GM12873 (cell line): ENCODE results near the gene ARHGAP4.

Source experiments
- TF ChIP-seq, protein P1 (sequence below): IDR thresholded peaks from 2 replicates; pipeline ENCODE4 v1.5.1; 2012; ENCODE audit warnings: low read depth, mild to moderate bottlenecking, moderate library complexity, low read length, control low read depth; ENCODE audit not compliant: insufficient read depth; ENCODE audit errors: missing control alignments

The ARHGAP4 gene

DNA sequence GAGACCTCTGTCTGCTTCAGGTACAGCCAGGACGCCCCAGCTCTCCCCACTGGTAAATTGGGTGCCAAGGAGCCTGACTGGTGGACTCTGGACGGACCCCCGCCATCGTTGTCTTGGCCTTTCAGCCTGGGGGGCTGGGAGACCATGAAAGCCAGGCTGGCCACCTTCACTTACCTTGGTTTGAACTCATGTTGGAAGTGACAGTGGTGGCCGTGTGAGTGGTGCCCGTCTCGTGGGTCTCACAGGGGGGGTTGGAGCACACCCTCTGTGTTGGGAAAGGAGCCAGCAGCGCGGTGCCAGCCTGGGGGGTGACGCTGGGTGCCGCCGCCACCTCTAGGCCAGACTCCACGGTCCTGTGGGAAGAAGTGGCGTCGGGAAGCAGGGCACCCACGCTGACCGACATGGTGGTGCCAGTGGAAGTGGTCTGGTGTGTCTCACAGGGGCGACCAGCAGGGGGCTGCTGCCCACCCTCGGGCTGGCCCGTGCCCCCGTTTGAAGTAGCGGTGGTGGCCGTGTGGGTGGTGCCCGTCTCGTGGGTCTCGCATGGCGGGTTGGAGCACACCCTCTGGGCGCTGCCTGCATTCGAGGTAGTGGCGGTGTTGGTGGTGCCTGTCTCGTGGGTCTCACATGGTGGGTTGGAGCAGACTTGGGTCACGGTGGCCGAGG is 28.0 kb upstream of the ARHGAP4 start:
- TF ChIP-seq, protein P1, sequence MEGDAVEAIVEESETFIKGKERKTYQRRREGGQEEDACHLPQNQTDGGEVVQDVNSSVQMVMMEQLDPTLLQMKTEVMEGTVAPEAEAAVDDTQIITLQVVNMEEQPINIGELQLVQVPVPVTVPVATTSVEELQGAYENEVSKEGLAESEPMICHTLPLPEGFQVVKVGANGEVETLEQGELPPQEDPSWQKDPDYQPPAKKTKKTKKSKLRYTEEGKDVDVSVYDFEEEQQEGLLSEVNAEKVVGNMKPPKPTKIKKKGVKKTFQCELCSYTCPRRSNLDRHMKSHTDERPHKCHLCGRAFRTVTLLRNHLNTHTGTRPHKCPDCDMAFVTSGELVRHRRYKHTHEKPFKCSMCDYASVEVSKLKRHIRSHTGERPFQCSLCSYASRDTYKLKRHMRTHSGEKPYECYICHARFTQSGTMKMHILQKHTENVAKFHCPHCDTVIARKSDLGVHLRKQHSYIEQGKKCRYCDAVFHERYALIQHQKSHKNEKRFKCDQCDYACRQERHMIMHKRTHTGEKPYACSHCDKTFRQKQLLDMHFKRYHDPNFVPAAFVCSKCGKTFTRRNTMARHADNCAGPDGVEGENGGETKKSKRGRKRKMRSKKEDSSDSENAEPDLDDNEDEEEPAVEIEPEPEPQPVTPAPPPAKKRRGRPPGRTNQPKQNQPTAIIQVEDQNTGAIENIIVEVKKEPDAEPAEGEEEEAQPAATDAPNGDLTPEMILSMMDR: peak; percentile 14

DNA sequence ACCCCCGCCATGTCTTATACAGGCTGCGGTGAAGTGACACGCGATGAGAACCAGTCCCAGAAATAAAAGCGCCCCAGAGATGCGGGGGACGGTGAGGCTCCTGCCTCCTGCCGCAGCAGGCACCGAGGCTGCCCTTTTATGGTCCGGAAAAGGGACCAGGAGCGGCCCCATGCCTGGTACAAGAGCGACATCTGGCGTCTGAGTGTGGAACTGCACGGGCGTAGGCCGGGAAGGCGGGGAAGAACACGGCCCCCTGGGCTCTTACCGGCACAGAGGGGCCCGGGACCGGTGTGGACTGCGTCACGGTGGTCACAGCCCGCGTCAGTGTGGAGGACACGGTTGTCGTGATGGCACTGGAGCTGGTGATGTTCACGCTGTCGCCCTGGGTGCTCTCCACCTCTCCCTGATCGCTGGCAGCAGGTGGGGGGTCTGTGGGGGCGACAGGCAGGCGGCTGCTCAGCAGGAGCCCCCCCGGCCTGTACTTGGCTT is 27.3 kb upstream of the ARHGAP4 start:
- TF ChIP-seq, protein P1: peak; percentile 95

DNA sequence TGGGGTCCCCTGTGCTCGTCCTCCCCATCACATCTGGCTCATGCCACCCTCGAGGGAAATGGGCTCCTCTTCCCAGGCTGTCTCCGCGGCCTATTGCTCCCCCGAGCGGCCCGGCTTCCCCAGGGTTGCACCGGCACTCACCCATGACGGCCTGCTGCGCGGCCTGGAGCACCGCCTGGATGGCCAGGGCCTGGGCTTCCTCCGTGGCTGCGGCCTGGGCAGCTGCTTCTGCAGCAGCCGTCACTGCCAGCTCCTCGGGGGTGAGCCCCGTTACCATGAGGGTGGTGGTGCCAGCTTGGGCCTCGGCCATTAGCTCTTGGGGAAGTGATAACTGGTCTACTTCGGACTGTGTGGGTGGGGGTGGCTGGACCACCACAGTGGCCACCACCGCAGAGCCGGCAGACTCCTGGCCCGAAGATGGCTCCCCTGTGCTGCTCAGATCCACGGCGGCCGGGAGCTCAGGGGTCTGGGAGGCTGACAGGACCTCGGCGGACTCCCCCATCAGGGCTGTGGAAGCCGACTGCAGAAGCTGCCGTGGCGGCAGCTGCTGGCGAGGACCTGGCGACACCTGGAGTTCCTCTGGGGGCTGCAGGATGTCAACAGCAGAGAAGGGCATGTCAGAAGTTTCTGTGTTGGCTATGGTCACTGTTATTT is 26.4 kb upstream of the ARHGAP4 start:
- TF ChIP-seq, protein P1: no peak

DNA sequence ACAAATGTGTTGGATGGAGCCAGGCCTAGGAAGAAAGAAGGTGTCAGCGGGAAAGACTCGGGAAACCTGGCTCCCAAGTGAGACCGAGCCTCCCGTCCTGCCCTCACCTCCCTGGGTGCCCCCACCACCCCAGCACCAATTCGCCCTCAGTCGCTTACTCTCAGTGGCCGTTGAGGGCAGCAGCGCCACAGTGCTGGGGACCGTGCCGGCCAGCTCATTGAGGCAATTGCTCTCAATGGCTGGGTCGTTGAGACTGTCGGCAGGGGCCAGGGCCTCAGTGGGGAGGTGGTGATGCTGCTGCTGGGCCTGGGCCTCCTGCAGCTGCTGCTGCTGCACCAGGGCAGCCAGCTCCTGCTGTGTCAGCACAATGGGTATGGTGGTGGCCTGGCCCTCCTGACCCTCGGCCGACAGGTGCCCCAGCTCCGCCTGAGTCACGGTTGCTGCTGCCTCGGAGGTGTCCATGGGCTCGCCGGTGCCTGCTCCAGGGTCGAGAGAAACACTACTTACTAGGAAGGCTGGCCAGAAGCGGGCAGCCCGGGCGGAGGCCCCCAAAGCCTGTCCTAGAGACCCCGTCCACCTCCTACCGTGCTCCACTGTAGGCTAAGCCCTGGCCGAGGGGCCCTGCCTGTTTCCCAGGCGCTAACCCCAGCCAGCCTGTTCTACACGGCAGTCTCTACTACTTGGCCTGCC is 25.8 kb upstream of the ARHGAP4 start:
- TF ChIP-seq, protein P1: no peak

DNA sequence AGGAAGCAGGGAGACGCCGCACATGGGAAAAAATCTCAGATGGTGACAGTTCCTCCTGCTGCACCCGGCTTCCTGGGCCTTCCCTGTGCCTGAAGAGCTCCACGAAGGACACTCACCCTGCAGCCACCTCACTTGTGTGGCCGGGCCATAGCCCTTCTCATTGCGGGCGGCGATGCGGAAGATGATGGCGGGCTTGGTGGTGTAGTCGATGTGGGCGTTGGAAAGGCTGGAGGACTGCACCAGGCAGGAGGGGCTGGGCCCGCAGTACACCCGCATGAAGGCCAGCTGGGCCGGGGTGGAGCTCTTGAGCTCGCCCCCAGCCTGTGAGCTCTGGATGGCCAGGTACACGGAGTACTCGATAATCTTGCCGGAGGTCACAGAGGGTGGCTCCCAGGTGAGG is 24.1 kb upstream of the ARHGAP4 start:
- TF ChIP-seq, protein P1: no peak

DNA sequence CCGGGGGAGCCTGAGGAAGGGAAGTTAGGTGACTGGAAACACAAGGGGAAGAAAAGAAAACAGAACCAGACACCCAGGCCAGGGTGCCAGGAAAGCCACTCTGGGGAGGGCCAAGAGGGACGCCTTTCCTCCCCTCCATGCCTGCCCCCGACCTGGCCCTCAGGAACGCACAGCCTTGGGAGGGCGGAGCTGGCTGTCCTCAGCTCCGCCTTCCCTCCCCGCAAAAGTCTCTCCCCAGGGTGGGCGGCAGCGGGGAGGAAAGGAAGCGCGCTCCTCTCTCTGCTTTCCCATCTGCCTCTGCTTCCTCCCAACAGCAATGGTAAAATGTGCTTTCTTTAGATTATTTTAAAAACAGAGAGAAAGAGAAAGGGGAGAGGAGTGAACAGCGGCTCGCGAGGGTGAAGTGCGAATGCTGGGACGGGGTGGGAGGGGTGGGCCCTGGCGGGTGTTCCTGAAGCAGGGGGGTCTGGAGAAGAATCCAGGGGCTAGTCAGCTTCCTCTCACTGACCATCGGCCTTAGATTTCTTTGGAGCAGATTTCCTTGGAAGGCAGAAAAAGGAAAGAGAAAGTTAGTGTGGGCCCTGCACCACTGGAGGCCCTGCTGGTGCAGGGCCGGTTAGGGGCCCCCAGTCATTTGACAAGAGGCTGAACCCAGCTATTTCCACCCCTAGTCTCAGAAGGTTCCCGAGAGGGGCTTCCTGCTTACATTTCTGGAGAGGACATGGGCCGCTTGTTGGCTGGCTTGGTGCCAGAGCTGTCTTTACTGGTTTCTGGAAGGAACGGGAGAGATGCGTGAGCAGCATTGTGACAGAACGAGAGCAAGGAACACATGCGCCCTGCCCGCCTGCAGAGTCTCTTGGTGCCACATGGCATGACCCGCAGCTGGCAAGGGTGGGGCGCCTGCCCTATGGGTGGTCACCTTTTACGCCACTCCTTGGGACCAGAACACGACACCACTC is 23.1 kb upstream of the ARHGAP4 start:
- TF ChIP-seq, protein P1: no peak
